ENCODE measurements around the gene FAM180B.
"Not testable (repeated sequence)": the region's sequence is repeated elsewhere in the genome, so short reads cannot be mapped to it uniquely, and the experiment has no call there.

FAM180B gene, protein sequence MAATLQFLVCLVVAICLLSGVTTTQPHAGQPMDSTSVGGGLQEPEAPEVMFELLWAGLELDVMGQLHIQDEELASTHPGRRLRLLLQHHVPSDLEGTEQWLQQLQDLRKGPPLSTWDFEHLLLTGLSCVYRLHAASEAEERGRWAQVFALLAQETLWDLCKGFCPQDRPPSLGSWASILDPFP

DNA sequence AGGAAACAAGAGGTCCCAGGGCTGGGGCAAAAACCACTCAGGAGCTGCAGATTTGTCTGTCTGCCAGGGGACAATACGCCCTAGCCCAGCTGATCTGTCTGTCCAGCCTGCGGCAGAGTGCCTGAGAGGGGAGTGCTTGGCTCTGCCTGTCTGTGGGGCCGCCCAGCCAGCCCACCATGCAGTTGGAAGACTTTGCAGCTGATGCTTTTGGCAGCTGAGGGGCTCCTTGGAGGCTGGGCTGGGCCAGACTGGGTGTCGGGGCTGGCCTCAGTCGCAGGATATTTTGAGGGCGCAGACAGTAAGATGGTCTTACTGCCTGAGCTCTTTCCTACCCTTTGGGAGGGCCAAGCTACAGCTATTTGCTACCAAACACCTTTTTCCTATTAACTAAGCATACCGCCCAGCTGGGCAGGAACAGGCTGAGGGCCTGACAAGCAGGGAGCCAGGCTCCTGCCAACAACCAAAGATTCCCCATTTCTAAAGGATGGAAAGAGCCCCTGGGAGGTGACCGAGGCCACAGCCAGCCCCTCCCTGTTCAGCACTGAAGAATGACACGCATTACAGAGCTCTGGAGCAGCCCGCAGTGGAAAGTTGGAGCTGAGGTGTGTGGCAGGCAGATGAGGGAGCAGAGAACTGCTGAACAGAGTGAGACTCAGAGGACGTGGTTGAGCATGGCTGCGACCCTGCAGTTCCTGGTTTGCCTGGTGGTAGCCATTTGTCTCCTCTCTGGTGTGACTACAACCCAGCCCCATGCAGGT lies at the start of gene FAM180B:
TSS of gene FAM180B (plus strand) at position 581 of the 758 bp plus-strand sequence. CDS start at position 672, 91 bp downstream.
- no peak for DNase-seq

DNA sequence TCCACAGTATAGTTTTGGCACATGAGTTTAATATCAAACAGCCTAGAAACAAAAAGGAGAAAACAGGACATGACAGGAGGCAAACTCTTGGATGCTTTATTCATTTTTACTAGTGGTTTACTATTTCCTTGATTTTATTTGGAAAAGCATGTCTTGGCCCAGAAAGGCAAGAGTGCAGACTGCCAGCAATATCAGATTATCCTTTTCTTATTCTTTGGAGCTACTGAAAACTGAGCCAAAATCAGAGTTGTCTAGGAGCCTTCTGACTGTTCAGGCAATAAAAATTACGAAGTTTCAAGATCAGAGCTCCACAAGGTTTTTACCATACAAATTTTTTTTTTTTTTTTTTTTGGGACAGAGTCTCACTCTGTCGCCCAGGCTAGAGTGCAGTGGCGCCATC lies 49.6 kb upstream of the FAM180B start:
- DNase-seq = no peak

- no peak for DNase-seq
Measured at GRCh38 chr11:47538741-47539565, 47.5 kb upstream of the FAM180B start.

GRCh38 chr11:47539681-47540039 lies 46.8 kb upstream of the FAM180B start:
- DNase-seq = no peak

- no peak for DNase-seq
Measured at GRCh38 chr11:47541070-47541469, 45.4 kb upstream of the FAM180B start.

DNA sequence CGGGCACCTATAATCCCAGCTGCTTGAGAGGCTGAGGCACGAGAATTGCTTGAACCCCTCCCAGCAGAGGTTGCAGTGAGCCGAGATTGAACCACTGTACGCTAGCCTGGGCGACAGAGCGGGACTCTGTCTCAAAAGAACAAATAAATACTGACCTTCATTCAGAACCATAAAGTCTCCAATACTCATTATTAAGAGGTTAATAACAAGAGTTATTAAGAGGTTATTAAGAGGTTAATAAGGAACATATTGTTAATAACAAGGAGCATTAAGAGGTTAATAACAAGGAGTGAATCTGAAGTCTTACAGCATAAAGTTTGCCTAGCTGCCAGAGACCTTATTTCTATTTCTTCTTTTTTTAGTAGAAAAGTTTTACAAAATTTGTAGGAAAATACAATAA lies 41.2 kb upstream of the FAM180B start:
- no peak for DNase-seq

- DNase-seq = not testable (repeated sequence)
Measured at GRCh38 chr11:47546274-47546673, 40.2 kb upstream of the FAM180B start.

- no peak for DNase-seq
Measured at GRCh38 chr11:47550288-47551047, 36.0 kb upstream of the FAM180B start.

GRCh38 chr11:47551086-47551485 lies 35.4 kb upstream of the FAM180B start:
- no peak for DNase-seq

- peak; percentile 23 for DNase-seq
Measured at GRCh38 chr11:47552056-47552565, 34.4 kb upstream of the FAM180B start.

- peak; percentile 88 for DNase-seq
Measured at GRCh38 chr11:47552566-47553405, 33.7 kb upstream of the FAM180B start, which contains the start of gene CELF1. Gene CELF1 (minus strand): TSS chr11:47553132. CDS start chr11:47499523, 53,609 bp downstream.

- DNase-seq = no peak
Measured at GRCh38 chr11:47553406-47553743, 33.1 kb upstream of the FAM180B start.

- not testable (repeated sequence) for DNase-seq
Measured at GRCh38 chr11:47557004-47557403, 29.5 kb upstream of the FAM180B start.

DNA sequence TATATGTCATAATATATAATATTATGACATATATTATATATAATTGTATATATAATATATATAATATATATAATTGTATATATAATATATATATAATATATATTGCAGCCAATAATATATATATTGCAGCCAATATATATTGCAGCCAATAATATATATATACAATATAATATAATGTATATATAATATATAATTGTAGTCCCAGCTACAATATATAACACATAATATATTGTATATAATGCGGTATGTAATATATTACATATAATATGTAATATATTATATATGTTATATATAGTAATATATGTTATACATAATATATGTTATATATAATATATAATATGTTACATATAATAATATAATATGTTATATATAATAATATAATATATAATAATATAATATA lies 27.8 kb upstream of the FAM180B start:
- no peak for DNase-seq

- no peak for DNase-seq
Measured at GRCh38 chr11:47560426-47560825, 26.1 kb upstream of the FAM180B start.

GRCh38 chr11:47562393-47562792 lies 24.1 kb upstream of the FAM180B start:
- not testable (repeated sequence) for DNase-seq

DNA sequence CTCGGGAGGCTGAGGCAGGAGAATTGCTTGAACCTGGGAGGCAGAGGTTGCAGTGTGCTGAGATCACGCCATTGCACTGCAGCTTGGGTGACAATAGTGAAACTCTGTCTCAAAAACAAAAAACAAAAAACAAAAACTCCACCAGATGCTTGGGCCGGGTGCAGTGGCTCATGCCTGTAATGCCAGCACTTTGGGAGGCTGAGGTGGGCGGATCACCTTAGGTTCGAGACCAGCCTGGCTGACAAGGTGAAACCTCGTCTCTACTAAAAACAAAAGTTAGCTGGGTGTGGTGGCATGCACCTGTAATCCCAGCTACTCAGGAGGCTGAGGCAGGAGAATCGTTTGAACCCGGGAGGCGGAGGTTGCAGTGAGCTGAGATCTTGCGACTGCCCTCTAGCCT lies 22.1 kb upstream of the FAM180B start:
- DNase-seq = not testable (repeated sequence)

GRCh38 chr11:47564933-47565339 lies 21.5 kb upstream of the FAM180B start:
- DNase-seq = no peak

DNA sequence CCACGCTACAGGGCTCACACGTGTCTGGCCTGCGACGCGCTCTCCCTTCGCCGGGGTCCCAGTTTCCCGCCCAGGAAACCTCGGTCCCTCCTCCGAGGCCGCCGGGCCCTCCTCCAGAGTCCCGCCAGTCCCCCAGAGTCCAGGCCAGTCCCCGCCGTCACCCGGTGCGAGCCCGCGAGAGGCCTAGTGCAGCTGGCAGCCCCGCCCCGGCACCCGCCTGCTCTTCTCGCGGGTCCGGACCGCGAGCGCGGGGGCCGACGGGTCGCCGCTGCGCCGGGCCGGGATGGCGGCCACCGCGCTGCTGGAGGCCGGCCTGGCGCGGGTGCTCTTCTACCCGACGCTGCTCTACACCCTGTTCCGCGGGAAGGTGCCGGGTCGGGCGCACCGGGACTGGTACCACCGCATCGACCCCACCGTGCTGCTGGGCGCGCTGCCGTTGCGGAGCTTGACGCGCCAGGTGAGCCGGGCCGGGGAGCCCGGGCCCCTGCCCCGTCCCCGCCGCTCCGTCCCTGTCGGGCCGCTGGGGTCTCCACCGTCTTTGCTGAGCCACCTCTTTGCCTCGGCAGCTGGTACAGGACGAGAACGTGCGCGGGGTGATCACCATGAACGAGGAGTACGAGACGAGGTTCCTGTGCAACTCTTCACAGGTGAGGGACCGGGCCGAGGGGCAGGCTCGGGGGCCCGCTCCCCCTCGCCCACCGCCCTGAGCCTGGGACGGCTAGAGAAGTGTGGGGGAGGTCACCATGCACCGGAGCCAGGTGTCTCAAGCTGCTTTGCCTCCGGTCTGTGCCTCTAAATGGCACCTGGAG lies 20.9 kb upstream of the FAM180B start, which contains the start of gene PTPMT1:
TSS of gene PTPMT1 (plus strand) at position 260 of the 809 bp plus-strand sequence. CDS start at position 284, 24 bp downstream.
- DNase-seq = peak; percentile 64

GRCh38 chr11:47566149-47566698 lies 20.3 kb upstream of the FAM180B start:
- no peak for DNase-seq

All from stimulated activated CD4-positive, alpha-beta T cell treated with anti-CD3 and anti-CD28 coated beads, Interleukin-12 subunit alpha, Interleukin-12 subunit beta, amount 100 ng/mL, for 4 hours (primary cell).